MM.1S (cell line): Measurements from ENCODE around the gene CCSER2.

Source experiments
- DNase-seq: peaks from one replicate; pipeline ENCODE4 v3.0.0-alpha.2; 2015
- H2AFZ ChIP-seq: fragments of 300-600 bp; sonication (generic); 2 replicates; pipeline ENCODE4 v1.6.0; 2016; ENCODE audit warnings: antibody characterized with exemption, low read length
- H3F3A ChIP-seq: fragments of 300-600 bp; sonication (generic); 2 replicates; pipeline ENCODE4 v1.6.1; 2016; ENCODE audit warnings: mild to moderate bottlenecking, antibody characterized with exemption, low read length, moderate library complexity, mixed read lengths; ENCODE audit not compliant: insufficient read depth
- H3K27ac ChIP-seq: fragments of 300-600 bp; sonication (generic); 2 replicates; pipeline ENCODE4 v1.5.1; 2016; ENCODE audit warnings: mild to moderate bottlenecking, low read length
- H3K27me3 ChIP-seq: fragments of 300-600 bp; sonication (generic); replicated peaks from 2 replicates; pipeline ENCODE4 v1.6.0; 2016; ENCODE audit warnings: low read length; ENCODE audit not compliant: insufficient read depth
- H3K36me3 ChIP-seq: fragments of 300-600 bp; sonication (generic); replicated peaks from 2 replicates; pipeline ENCODE4 v1.6.1; 2016; ENCODE audit warnings: mild to moderate bottlenecking, low read length, mixed read lengths; ENCODE audit not compliant: insufficient read depth
- H3K4me1 ChIP-seq: fragments of 300-600 bp; sonication (generic); 2 replicates; pipeline ENCODE4 v1.6.1; 2016; ENCODE audit warnings: low read length, mixed read lengths
- H3K4me2 ChIP-seq: fragments of 300-600 bp; sonication (generic); 2 replicates; pipeline ENCODE4 v1.6.0; 2016; ENCODE audit warnings: low read depth, low read length
- H3K4me3 ChIP-seq: fragments of 300-600 bp; sonication (generic); 2 replicates; pipeline ENCODE4 v1.5.1; 2016; ENCODE audit warnings: low read length, mixed read lengths
- H3K79me2 ChIP-seq: fragments of 300-600 bp; sonication (generic); 2 replicates; pipeline ENCODE4 v1.6.1; 2016; ENCODE audit warnings: mixed run types, low read length, mixed read lengths
- H3K9ac ChIP-seq: fragments of 300-600 bp; sonication (generic); 2 replicates; pipeline ENCODE4 v1.6.1; 2016; ENCODE audit warnings: low read length, mixed read lengths
- H3K9me2 ChIP-seq: fragments of 300-600 bp; sonication (generic); replicated peaks from 2 replicates; pipeline ENCODE4 v1.6.1; 2016; ENCODE audit warnings: mild to moderate bottlenecking, low read length, mixed read lengths; ENCODE audit not compliant: insufficient read depth
- H3K9me3 ChIP-seq: fragments of 300-600 bp; sonication (generic); replicated peaks from 2 replicates; pipeline ENCODE4 v1.6.1; 2016; ENCODE audit warnings: mild to moderate bottlenecking, low read length, mixed read lengths; ENCODE audit not compliant: insufficient read depth
- H4K20me1 ChIP-seq: fragments of 300-600 bp; sonication (generic); 2 replicates; pipeline ENCODE4 v1.6.1; 2016; ENCODE audit warnings: mild to moderate bottlenecking, low read length, moderate library complexity, mixed read lengths; ENCODE audit not compliant: insufficient read depth
- CTCF ChIP-seq: fragments of 300-600 bp; sonication (generic); IDR thresholded peaks from 2 replicates; pipeline ENCODE4 v1.5.1; 2016; ENCODE audit warnings: antibody characterized with exemption, low read length, mixed read lengths
- EZH2 ChIP-seq: fragments of 300-600 bp; sonication (generic); optimal IDR thresholded peaks from 2 replicates; pipeline ENCODE3; 2017; ENCODE audit warnings: low read depth, mild to moderate bottlenecking, antibody characterized with exemption, low read length, mixed read lengths
- EZH2phosphoT487 ChIP-seq: fragments of 300-600 bp; sonication (generic); IDR thresholded peaks from 2 replicates; pipeline ENCODE4 v1.6.1; 2018; ENCODE audit warnings: antibody characterized with exemption, low read length

CCSER2 gene

GRCh38 chr10:84478151-84478550, 149.8 kb downstream of the CCSER2 start:
- H2AFZ ChIP-seq, result no peak overlapping the region
- H3K9ac ChIP-seq, result no peak overlapping the region
- no peaks in the 10 kb centered on the region for H3K4me1 ChIP-seq
- no peaks in the 10 kb centered on the region for H3K36me3 ChIP-seq
- H3K9me3 ChIP-seq, result no peaks in the 10 kb centered on the region
- no peak overlapping the region for H3K4me2 ChIP-seq
- TF ChIP-seq EZH2phosphoT487, result no peak
- no peak for TF ChIP-seq EZH2
- no peak for TF ChIP-seq CTCF
- H4K20me1 ChIP-seq, result no peaks in the 10 kb centered on the region
- H3K27ac ChIP-seq, result no peak overlapping the region
- no peaks in the 10 kb centered on the region for H3F3A ChIP-seq
- H3K79me2 ChIP-seq, result no peaks in the 10 kb centered on the region
- no peaks in the 10 kb centered on the region for H3K9me2 ChIP-seq
- DNase-seq, result no peak
- H3K4me3 ChIP-seq, result no peak overlapping the region
- no peaks in the 10 kb centered on the region for H3K27me3 ChIP-seq

- Histone ChIP-seq H2AFZ (no peak overlapping the region), H3K4me3 (no peak overlapping the region), H3K4me1 (no peaks in the 10 kb centered on the region), H3K9me3 (no peaks in the 10 kb centered on the region), H3K4me2 (no peak overlapping the region), H3K79me2 (no peaks in the 10 kb centered on the region), H3K9ac (no peak overlapping the region), H3K27ac (no peak overlapping the region), H3K27me3 (no peaks in the 10 kb centered on the region), H3K9me2 (no peaks in the 10 kb centered on the region), H4K20me1 (no peaks in the 10 kb centered on the region), H3K36me3 (no peaks in the 10 kb centered on the region), H3F3A (no peaks in the 10 kb centered on the region)
- no peak for DNase-seq
- TF ChIP-seq EZH2phosphoT487, result no peak
- TF ChIP-seq CTCF, result no peak
- TF ChIP-seq EZH2, result no peak
Observed at GRCh38 chr10:84478679-84479078, 150.3 kb downstream of the CCSER2 start.

- no peak overlapping the region for H2AFZ ChIP-seq
- no peak for DNase-seq
- no peaks in the 10 kb centered on the region for H4K20me1 ChIP-seq
- TF ChIP-seq EZH2, result no peak
- no peak for TF ChIP-seq EZH2phosphoT487
- TF ChIP-seq CTCF, result no peak
- H3K4me3 ChIP-seq, result no peak overlapping the region
- no peaks in the 10 kb centered on the region for H3F3A ChIP-seq
- H3K9ac ChIP-seq, result no peak overlapping the region
- H3K9me2 ChIP-seq, result no peaks in the 10 kb centered on the region
- H3K36me3 ChIP-seq, result no peaks in the 10 kb centered on the region
- H3K9me3 ChIP-seq, result no peaks in the 10 kb centered on the region
- H3K79me2 ChIP-seq, result no peaks in the 10 kb centered on the region
- no peaks in the 10 kb centered on the region for H3K4me1 ChIP-seq
- H3K27me3 ChIP-seq, result no peaks in the 10 kb centered on the region
- no peak overlapping the region for H3K4me2 ChIP-seq
- no peak overlapping the region for H3K27ac ChIP-seq
Observed at GRCh38 chr10:84484541-84484940, 156.2 kb downstream of the CCSER2 start.
